Esophagus squamous epithelium (tissue), 5 donors: ENCODE measurements around the gene QKI. TPM values are rescaled to one million over a fixed set of nuclear protein-coding genes. Genes with fewer than 3 reads are reported as not detected.

Experiments
- DNase-seq: peaks from one replicate; lab custom pipeline; 2025; lab: John Stamatoyannopoulos, UW
- H3K27ac ChIP-seq, 4 donors: fragments of 200-600 bp; sonication (generic); one replicate each; pipeline ENCODE4 v1.5.1; 2016 to 2019; ENCODE audit warnings: mild to moderate bottlenecking in 1 of 4
- H3K27me3 ChIP-seq, 4 donors: fragments of 200-600 bp; sonication (generic); 1 replicate in 3 of 4; 2 replicates in 1 of 4; pipeline versions ENCODE4 v1.5.1 to v1.6.0; 2017 to 2021; ENCODE audit warnings: antibody characterized with exemption in 1 of 4
- H3K36me3 ChIP-seq, 3 donors: fragments of 200-600 bp; sonication (generic); one replicate each; pipeline ENCODE4 v1.5.1; 2016 to 2019
- H3K4me1 ChIP-seq, 3 donors: fragments of 200-600 bp; sonication (generic); one replicate each; pipeline ENCODE4 v1.5.1; 2017 to 2019
- H3K4me3 ChIP-seq, 4 donors: fragments of 200-600 bp; sonication (generic); 1 replicate in 3 of 4; 2 replicates in 1 of 4; pipeline ENCODE4 v1.5.1; 2016 to 2019; ENCODE audit warnings: mild to moderate bottlenecking in 2 of 4, moderate library complexity in 1 of 4
- H3K9me3 ChIP-seq, 3 donors: fragments of 200-600 bp; sonication (generic); one replicate each; pipeline ENCODE4 v1.5.1; 2016 to 2019
- POLR2A ChIP-seq, 4 donors: fragments of 450-650 bp; IDR thresholded peaks; one replicate each; pipeline ENCODE4 v1.6.1; 2017; ENCODE audit warnings: antibody characterized with exemption in 4 of 4, mild to moderate bottlenecking in 4 of 4, moderate library complexity in 3 of 4
- WGBS, 2 donors: methylation state at CpG; one replicate each; pipeline ENCODE4 v1.1.5; 2018; 5-methylcytosine and 5-hydroxymethylcytosine counted together
- intact Hi-C: fragments of 100-400 bp; cut with DNase I; formaldehyde crosslinking; loops from one replicate; pipeline ENCODE4 v1.15.0; 2022
- total RNA-seq, 4 donors: library from RNA; depleted of rRNA; stranded (reverse); fragments of >200 nt; gene quantifications; one replicate each; pipeline ENCODE4 v1.1.0, GENCODE V29; 2016
- TF ChIP-seq, protein P1 (sequence below), 6 experiments: fragments of 450-650 bp in 4 of 6; fragments of 200-600 bp in 2 of 6; sonication (generic) in 2 of 6; IDR thresholded peaks; one replicate each; pipeline ENCODE4 v1.5.1; 2016 to 2019; ENCODE audit warnings: antibody characterized with exemption in 6 of 6, mild to moderate bottlenecking in 4 of 6, moderate library complexity in 4 of 6
- donor health status: DM: yes; HTN: yes; CAD: no.

QKI gene
- total RNA-seq, 4 donors from 2014 or later: 46.2 to 149 (median 65.4) TPM

DNA sequence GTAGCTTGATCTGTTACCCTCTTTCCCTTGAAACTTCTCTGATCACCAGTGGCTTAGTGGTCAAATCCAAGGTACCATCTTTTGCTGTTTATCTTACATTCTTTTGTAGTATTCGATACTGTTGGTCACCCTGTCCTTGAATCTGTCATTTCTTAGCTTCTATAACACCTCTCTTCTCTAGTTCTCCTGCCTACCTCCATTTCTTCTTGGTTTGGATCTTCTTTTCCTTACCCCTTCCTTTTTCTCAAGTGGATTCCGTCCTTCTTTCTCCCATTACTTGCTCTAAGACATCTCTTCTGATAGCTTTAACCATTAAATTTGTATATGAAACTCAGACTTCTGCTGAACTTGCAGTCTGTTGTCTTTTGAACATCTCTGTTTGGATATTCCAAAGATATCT, 39.9 kb downstream of the QKI start:
- peaks cover 5 to 44% (median 21%) of the 10 kb centered on the region in 3 donors for H3K4me1 ChIP-seq
- DNase-seq: no peak
- H3K9me3 ChIP-seq: no peaks in the 10 kb centered on the region
- intact Hi-C loops: no loop called here
- H3K4me3 ChIP-seq: no peak overlapping the region
- no peak for TF ChIP-seq POLR2A (IDR thresholded peaks at IDR 0.05)
- TF ChIP-seq, protein P1, sequence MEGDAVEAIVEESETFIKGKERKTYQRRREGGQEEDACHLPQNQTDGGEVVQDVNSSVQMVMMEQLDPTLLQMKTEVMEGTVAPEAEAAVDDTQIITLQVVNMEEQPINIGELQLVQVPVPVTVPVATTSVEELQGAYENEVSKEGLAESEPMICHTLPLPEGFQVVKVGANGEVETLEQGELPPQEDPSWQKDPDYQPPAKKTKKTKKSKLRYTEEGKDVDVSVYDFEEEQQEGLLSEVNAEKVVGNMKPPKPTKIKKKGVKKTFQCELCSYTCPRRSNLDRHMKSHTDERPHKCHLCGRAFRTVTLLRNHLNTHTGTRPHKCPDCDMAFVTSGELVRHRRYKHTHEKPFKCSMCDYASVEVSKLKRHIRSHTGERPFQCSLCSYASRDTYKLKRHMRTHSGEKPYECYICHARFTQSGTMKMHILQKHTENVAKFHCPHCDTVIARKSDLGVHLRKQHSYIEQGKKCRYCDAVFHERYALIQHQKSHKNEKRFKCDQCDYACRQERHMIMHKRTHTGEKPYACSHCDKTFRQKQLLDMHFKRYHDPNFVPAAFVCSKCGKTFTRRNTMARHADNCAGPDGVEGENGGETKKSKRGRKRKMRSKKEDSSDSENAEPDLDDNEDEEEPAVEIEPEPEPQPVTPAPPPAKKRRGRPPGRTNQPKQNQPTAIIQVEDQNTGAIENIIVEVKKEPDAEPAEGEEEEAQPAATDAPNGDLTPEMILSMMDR (IDR thresholded peaks at IDR 0.05): no peak
- peaks cover 0 to 10% (median 0%) of the 10 kb centered on the region in 3 donors for H3K36me3 ChIP-seq
- no peak overlapping the region for H3K27ac ChIP-seq
- 90 to 96% methylated on average over 2 of the region's 2 CpGs for WGBS, 2 donors
- H3K27me3 ChIP-seq: no peaks in the 10 kb centered on the region

GRCh38 chr6:163455552-163455951, 41.0 kb downstream of the QKI start:
- DNase-seq: no peak
- intact Hi-C loops: no loop called here
- Histone ChIP-seq H3K27ac (no peak overlapping the region), H3K9me3 (no peaks in the 10 kb centered on the region), H3K36me3 (peaks cover 0 to 10% (median 0%) of the 10 kb centered on the region in 3 donors), H3K4me1 (peaks cover 5 to 52% (median 27%) of the 10 kb centered on the region in 3 donors), H3K4me3 (no peak overlapping the region), H3K27me3 (no peaks in the 10 kb centered on the region)
- TF ChIP-seq POLR2A (IDR thresholded peaks at IDR 0.05): no peak
- TF ChIP-seq, protein P1 (IDR thresholded peaks at IDR 0.05): no peak

DNA sequence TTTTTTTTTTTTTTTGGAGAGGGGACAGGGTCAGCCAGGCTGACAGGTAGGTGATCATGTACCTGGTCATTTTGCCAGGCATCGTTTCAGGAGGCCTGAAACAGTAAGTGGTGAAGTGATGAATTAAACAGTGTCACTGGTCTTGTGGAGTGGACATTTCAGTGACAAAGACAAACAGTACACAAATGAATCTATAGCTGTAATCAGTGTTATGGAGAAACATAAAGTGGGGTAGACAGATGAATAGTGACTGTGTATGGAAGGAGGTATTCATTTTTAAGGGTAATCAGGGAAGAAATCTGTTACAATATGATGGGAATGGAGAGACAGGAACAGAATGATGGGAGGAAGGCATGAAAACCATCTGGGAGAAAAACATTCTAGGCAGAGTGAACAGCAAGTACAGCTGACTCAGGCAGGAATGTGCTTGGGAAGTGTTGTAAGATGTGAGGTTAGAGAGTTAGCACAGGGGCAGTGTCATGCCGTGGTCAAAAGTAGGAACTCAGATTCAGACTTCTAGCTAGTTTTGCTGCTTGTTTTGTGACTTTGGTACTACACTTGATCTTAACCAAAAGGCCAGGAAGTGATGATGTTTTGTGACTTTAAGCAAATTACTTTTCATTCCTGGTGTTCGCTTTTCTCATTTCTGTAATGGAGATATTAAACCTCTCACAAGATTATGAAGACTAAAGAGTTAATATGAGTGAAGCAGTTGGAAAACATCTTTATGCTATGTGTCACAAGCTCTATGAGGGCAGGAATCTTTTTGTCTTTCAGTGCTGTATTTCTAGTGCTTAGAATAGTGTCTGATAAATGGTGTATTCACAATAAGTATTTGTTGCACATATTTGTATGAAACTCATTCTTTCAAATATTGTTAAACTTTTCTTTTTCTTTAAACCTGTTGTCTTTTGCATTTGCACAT, 43.4 kb downstream of the QKI start:
- no peaks in the 10 kb centered on the region for H3K27me3 ChIP-seq
- 62 to 81% methylated on average over 3 of the region's 3 CpGs for WGBS, 2 donors
- H3K36me3 ChIP-seq: peaks cover 0 to 10% (median 0%) of the 10 kb centered on the region in 3 donors
- H3K4me1 ChIP-seq: peaks cover 5 to 54% (median 38%) of the 10 kb centered on the region in 3 donors
- intact Hi-C loops: no loop called here
- peak overlapping the region in 1 of 4 donors; percentile 15 for H3K4me3 ChIP-seq
- DNase-seq: no peak
- H3K27ac ChIP-seq: peak overlapping the region in 2 of 4 donors; percentile 30 to 65
- TF ChIP-seq, protein P1 (IDR thresholded peaks at IDR 0.05): no peak
- no peak for TF ChIP-seq POLR2A (IDR thresholded peaks at IDR 0.05)
- H3K9me3 ChIP-seq: no peaks in the 10 kb centered on the region

DNA sequence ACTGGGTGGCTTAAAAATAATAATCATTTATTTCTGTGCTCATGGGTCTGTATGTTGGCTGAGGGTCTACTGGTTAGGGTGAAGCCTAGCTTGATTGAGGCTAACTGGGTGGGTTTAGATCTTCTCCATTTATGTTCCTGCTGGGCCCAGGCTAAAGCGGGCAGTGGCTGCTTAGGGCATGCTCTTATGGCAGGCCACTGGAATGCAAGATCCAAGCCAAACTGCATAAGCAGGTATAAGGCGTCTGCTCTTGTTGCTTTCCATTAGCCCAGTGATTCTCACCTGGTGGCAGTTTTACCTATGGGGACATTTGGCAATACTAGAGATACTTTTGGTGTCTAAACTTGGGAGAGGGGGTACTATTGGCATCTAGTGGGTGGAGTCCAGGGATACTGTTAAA, 44.5 kb downstream of the QKI start:
- TF ChIP-seq, protein P1 (IDR thresholded peaks at IDR 0.05): no peak
- no peak for TF ChIP-seq POLR2A (IDR thresholded peaks at IDR 0.05)
- DNase-seq: no peak
- WGBS, 2 donors: 100% methylated on average over 1 of the region's 2 CpGs; no CpG with 5 or more reads in 1 of the 2 donors
- Histone ChIP-seq H3K4me1 (peaks cover 5 to 54% (median 38%) of the 10 kb centered on the region in 3 donors), H3K27me3 (no peaks in the 10 kb centered on the region), H3K36me3 (peaks cover 0 to 10% (median 0%) of the 10 kb centered on the region in 3 donors), H3K4me3 (no peak overlapping the region), H3K27ac (peak overlapping the region in 3 of 4 donors; percentile 16 to 30 (median 29)), H3K9me3 (no peaks in the 10 kb centered on the region)
- intact Hi-C loops: no loop called here

GRCh38 chr6:163459536-163459935, 45.0 kb downstream of the QKI start:
- peaks cover 5 to 54% (median 38%) of the 10 kb centered on the region in 3 donors for H3K4me1 ChIP-seq
- intact Hi-C loops: no loop called here
- peak overlapping the region in 2 of 4 donors; percentile 16 to 71 for H3K27ac ChIP-seq
- no peak for DNase-seq
- H3K27me3 ChIP-seq: no peaks in the 10 kb centered on the region
- WGBS, 2 donors: 59% methylated on average over 2 of the region's 2 CpGs
- no peaks in the 10 kb centered on the region for H3K9me3 ChIP-seq
- H3K36me3 ChIP-seq: peaks cover 0 to 10% (median 0%) of the 10 kb centered on the region in 3 donors
- no peak overlapping the region for H3K4me3 ChIP-seq
- TF ChIP-seq POLR2A (IDR thresholded peaks at IDR 0.05): no peak
- TF ChIP-seq, protein P1 (IDR thresholded peaks at IDR 0.05): no peak
